ENCODE results near the gene KIF1A.

DNA sequence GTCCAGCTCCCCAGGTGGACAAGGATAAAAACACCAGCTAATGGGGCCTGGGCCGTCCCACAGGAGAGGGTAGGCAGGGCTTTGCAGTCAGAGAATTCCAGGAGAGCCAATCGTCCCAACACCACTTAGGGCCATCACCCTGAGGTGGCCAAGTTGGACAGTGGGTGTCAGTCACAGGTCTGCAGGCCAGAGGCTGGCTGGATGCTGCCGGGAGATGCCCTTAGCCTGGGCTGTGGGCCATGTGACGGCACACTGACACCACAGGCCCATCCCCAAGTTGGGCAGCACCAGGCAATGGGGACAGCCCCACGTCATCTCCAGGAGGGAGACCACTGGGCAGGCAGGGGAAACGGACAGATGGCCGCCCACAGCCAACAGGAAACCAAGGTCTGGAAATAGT, 53.9 kb downstream of the KIF1A start:
- TF ChIP-seq POLR2AphosphoS5 (IDR thresholded peaks at IDR 0.05; ENCODE audit: low read depth, low read length) (no peak; the same call in 1 of the 2 replicates), EZH2 (IDR thresholded peaks at IDR 0.05; ENCODE audit: low read depth, low read length, severe bottlenecking) (no peak), TAF1 (IDR thresholded peaks at IDR 0.05; ENCODE audit: low read depth, low read length) (no peak), NANOG (IDR thresholded peaks at IDR 0.05; ENCODE audit: insufficient read depth, low read depth, low read length, poor library complexity, severe bottlenecking) (no peak), SIRT6 (IDR thresholded peaks at IDR 0.05; ENCODE audit: low read length) (no peak), TBP (IDR thresholded peaks at IDR 0.05; ENCODE audit: low read depth, low read length) (no peak)
- TF ChIP-seq, protein P1, sequence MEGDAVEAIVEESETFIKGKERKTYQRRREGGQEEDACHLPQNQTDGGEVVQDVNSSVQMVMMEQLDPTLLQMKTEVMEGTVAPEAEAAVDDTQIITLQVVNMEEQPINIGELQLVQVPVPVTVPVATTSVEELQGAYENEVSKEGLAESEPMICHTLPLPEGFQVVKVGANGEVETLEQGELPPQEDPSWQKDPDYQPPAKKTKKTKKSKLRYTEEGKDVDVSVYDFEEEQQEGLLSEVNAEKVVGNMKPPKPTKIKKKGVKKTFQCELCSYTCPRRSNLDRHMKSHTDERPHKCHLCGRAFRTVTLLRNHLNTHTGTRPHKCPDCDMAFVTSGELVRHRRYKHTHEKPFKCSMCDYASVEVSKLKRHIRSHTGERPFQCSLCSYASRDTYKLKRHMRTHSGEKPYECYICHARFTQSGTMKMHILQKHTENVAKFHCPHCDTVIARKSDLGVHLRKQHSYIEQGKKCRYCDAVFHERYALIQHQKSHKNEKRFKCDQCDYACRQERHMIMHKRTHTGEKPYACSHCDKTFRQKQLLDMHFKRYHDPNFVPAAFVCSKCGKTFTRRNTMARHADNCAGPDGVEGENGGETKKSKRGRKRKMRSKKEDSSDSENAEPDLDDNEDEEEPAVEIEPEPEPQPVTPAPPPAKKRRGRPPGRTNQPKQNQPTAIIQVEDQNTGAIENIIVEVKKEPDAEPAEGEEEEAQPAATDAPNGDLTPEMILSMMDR (IDR thresholded peaks at IDR 0.05; ENCODE audit: control extremely low read depth in 1 of 3, insufficient read depth in 1 of 3, low read depth in 1 of 3, low read length in 3 of 3): no peak
